ENCODE results near the gene DSCAML1. TPM values are rescaled to one million over a fixed set of nuclear protein-coding genes. Genes with fewer than 3 reads are reported as not detected.

Gene DSCAML1
- total RNA-seq, 1 experiment from 2014 or later = not detected

DNA sequence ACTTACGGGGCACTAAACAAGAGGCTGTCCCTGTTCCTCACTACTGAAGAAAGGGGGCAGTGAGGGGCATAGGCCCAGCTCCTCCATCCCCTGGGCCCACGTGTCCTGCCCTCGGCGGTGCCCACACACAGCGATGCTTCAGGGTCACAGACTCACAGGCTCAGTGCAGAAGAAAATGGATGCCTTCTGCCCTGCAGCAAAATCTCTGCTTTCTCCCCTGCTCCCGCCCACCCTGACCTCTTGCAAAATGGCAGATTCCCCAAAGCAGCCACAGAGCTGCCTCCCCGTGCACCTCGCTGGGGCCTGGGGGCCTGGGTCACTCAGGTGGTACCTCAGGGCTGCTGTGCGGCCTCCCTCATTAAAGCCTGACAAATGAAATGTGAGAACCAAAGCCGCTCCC, 204.0 kb downstream of the DSCAML1 start:
- intact Hi-C loops (cut with micrococcal nuclease) = no loop called here
- no TSS peak for BruUV-seq (replicated peaks)

More for the DNA sequence above, 204.0 kb downstream of the DSCAML1 start:
- Histone ChIP-seq H3K9me3 (ENCODE audit: control insufficient read depth in 1 of 2, insufficient read depth in 1 of 2, low read depth in 1 of 2, low read length in 2 of 2) (no peaks in the 10 kb centered on the region), H3K27ac (ENCODE audit: low read depth, low read length) (no peak overlapping the region), H3K9ac (ENCODE audit: low read length) (no peak overlapping the region), H3K27me3 (ENCODE audit: insufficient read depth, low read length) (peaks cover 58% of the 10 kb centered on the region), H3K9me2 (ENCODE audit: insufficient read depth) (no peaks in the 10 kb centered on the region), H2AFZ (ENCODE audit: low read depth, low read length, poor library complexity, severe bottlenecking) (no peak overlapping the region), H3K4me1 (ENCODE audit: control insufficient read depth in 1 of 2, insufficient read depth in 2 of 2, low read length in 2 of 2) (no peaks in the 10 kb centered on the region), H3K4me3 (replicated peaks in 1 of 2; ENCODE audit: low read depth in 1 of 2, low read length in 2 of 2) (no peak overlapping the region), H3K79me2 (ENCODE audit: insufficient read depth, low read length) (no peaks in the 10 kb centered on the region), H3K36me3 (ENCODE audit: control insufficient read depth in 1 of 2, insufficient read depth in 2 of 2, low read length in 2 of 2) (no peaks in the 10 kb centered on the region), H3K4me2 (ENCODE audit: low read length) (no peak overlapping the region), H4K20me1 (ENCODE audit: insufficient read depth) (no peaks in the 10 kb centered on the region)
- ChIA-PET RAD21 (ENCODE audit: low non-redundant PET in 1 of 2, low total read pairs in 2 of 2, uncharacterized antibody in 2 of 2, unreplicated experiment in 2 of 2) (no interaction called here), CTCF (no interaction called here), POLR2A (no interaction called here)
- TF ChIP-seq CEBPB (IDR thresholded peaks at IDR 0.05; ENCODE audit: low read depth) (no peak), JUND (IDR thresholded peaks at IDR 0.05) (no peak), POLR2AphosphoS5 (IDR thresholded peaks at IDR 0.05; ENCODE audit: low read depth, low read length) (no peak), CBX3 (IDR thresholded peaks at IDR 0.05; ENCODE audit: low read depth) (no peak), ZBTB33 (IDR thresholded peaks at IDR 0.05; ENCODE audit: extremely low read depth, insufficient replicate concordance, low read length) (no peak), POLR2A (IDR thresholded peaks at IDR 0.05; ENCODE audit: borderline replicate concordance, extremely low read depth, insufficient read depth, insufficient read length) (no peak), EZH2 (IDR thresholded peaks at IDR 0.05) (no peak), EZH2phosphoT487 (IDR thresholded peaks at IDR 0.05; ENCODE audit: borderline replicate concordance) (no peak), ZNF274 (IDR thresholded peaks at IDR 0.05; ENCODE audit: low read depth, low read length) (no peak), RAD21 (IDR thresholded peaks at IDR 0.05; ENCODE audit: low read depth) (no peak), ELF1 (IDR thresholded peaks at IDR 0.05; ENCODE audit: borderline replicate concordance, low read depth) (no peak), REST (IDR thresholded peaks at IDR 0.05; ENCODE audit: low read depth) (no peak), SRF (IDR thresholded peaks at IDR 0.05; ENCODE audit: low read depth) (no peak), FOSL1 (IDR thresholded peaks at IDR 0.05; ENCODE audit: low read depth) (no peak), CTCF (IDR thresholded peaks at IDR 0.05 in 2 of 3, conservative IDR thresholded peaks at IDR 0.05 in 1 of 3; ENCODE audit: borderline replicate concordance in 1 of 3, insufficient read depth in 1 of 3, low read depth in 2 of 3, low read length in 2 of 3) (no peak), SIN3A (IDR thresholded peaks at IDR 0.05; ENCODE audit: low read depth) (no peak), EGR1 (IDR thresholded peaks at IDR 0.05; ENCODE audit: low read depth) (no peak), TCF7L2 (IDR thresholded peaks at IDR 0.05; ENCODE audit: borderline replicate concordance, extremely low read depth, insufficient read depth, insufficient read length) (no peak), YY1 (IDR thresholded peaks at IDR 0.05; ENCODE audit: extremely low read depth, insufficient replicate concordance, low read depth, low read length) (no peak)
- no peak for ATAC-seq
- DNase-seq (ENCODE audit: low read depth, low spot score) = no peak

Data from HCT116 (cell line).